ENCODE results near the gene ELOVL5.
A peak's percentile ranks its signal among the peaks of the same experiment; 100 is the strongest.

The ELOVL5 gene

GRCh38 chr6:53263917-53264316 is 84.8 kb downstream of the ELOVL5 start:
- Histone ChIP-seq H3K4me3 (ENCODE audit: low read depth, low read length) (no peak overlapping the region), H3K27ac (no peak overlapping the region), H3K36me3 (replicated peaks) (peaks cover 17% of the 10 kb centered on the region), H3K27me3 (replicated peaks) (no peaks in the 10 kb centered on the region)
- DNase-seq: peak; percentile 28
- no peak for TF ChIP-seq CTCF (IDR thresholded peaks at IDR 0.05; ENCODE audit: low read depth, low read length, missing control alignments)
- in situ Hi-C loops (cut with HindIII; ENCODE audit: low pct_ligation_motif_present, low sequenced_read_pairs): no loop called here

DNA sequence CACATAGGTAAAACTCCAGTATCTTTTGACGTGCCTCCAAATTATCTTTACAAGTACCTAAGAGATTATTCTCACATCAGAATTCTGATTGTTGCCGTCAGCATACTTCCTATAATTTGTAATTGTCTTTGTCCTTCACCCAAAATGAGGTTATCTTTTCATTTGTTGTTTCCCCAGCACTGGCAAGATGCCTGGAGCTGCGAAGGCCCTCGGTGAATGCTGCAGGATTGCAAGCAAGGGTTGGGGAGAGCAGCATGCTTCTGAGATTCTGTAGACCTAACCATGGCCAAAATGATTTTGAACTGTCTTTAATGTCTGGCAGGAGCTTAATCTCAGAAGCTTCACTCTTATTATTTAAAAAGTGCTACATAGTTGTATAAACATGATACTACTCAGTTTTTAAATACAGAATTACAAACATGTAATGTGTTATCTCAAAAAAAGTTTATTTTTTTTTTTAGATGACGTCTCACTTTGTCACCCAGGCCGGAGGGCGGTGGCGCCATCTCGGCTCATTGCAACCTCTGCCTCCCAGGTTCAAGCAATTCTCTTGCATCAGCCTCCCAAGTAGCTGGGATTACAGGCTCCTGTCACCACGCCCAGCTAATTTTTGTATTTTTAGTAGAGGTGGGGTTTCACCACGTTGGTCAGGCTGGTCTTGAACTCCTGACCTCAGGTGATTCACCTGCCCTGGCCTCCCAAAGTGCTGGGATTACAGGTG is 88.7 kb downstream of the ELOVL5 start:
- no peak for TF ChIP-seq CTCF (IDR thresholded peaks at IDR 0.05; ENCODE audit: low read depth, low read length, missing control alignments)

DNA sequence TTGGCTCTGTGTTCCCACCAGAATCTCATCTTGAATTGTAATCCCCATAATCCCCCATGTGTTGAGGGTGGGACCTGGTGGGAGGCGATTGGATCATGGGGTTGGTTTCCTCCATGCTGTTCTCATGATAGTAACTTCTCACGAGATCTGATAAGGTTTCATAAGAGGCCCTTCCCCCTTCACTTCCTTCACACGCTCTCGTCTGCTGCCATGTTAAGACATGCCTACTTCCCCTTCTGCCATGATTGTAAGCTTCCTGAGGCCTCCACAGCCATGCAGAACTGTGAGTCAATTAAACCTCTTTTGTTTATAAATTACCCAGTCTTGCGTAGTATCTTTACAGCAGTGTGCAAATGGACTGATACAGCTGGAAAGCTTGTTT is 90.0 kb downstream of the ELOVL5 start:
- peaks cover 14% of the 10 kb centered on the region for H3K36me3 ChIP-seq (replicated peaks)
- DNase-seq: no peak
- no peak overlapping the region for H3K27ac ChIP-seq
- H3K27me3 ChIP-seq (replicated peaks): no peaks in the 10 kb centered on the region
- in situ Hi-C loops (cut with HindIII; ENCODE audit: low pct_ligation_motif_present, low sequenced_read_pairs): no loop called here
- no peak overlapping the region for H3K4me3 ChIP-seq (ENCODE audit: low read depth, low read length)
- TF ChIP-seq CTCF (IDR thresholded peaks at IDR 0.05; ENCODE audit: low read depth, low read length, missing control alignments): no peak

More for the DNA sequence above, 88.7 kb downstream of the ELOVL5 start:
- Histone ChIP-seq H3K27me3 (replicated peaks) (no peaks in the 10 kb centered on the region), H3K4me3 (ENCODE audit: low read depth, low read length) (no peak overlapping the region), H3K27ac (no peak overlapping the region), H3K36me3 (replicated peaks) (peaks cover 14% of the 10 kb centered on the region)
- no peak for DNase-seq
- in situ Hi-C loops (cut with HindIII; ENCODE audit: low pct_ligation_motif_present, low sequenced_read_pairs): no loop called here

GRCh38 chr6:53258076-53258773 is 90.5 kb downstream of the ELOVL5 start:
- no peak overlapping the region for H3K27ac ChIP-seq
- no peak for DNase-seq
- no peak overlapping the region for H3K4me3 ChIP-seq (ENCODE audit: low read depth, low read length)
- TF ChIP-seq CTCF (IDR thresholded peaks at IDR 0.05; ENCODE audit: low read depth, low read length, missing control alignments): no peak
- in situ Hi-C loops (cut with HindIII; ENCODE audit: low pct_ligation_motif_present, low sequenced_read_pairs): no loop called here
- H3K27me3 ChIP-seq (replicated peaks): no peaks in the 10 kb centered on the region
- H3K36me3 ChIP-seq (replicated peaks): peaks cover 14% of the 10 kb centered on the region

DNA sequence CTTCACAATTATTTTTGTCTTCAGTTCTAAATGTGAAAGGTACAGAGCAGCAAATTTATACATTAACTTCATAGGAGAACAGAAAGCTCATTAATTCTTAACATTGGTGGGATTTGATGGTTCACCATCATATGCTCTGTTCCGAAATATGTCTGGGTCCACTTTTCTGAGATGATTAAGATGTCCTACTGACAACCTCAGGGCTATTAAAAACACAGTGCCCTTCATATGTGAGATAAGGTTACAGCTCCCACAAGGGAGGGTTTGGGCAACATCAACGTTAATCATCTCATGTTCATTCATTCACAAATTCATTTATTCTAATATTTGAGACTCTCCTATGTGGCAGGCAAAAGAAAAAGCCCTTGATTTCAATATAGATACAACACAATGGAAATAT is 91.2 kb downstream of the ELOVL5 start:
- TF ChIP-seq CTCF (IDR thresholded peaks at IDR 0.05; ENCODE audit: low read depth, low read length, missing control alignments): no peak
- H3K27me3 ChIP-seq (replicated peaks): no peaks in the 10 kb centered on the region
- H3K36me3 ChIP-seq (replicated peaks): peaks cover 14% of the 10 kb centered on the region
- H3K4me3 ChIP-seq (ENCODE audit: low read depth, low read length): no peak overlapping the region
- H3K27ac ChIP-seq: no peak overlapping the region
- DNase-seq: no peak
- in situ Hi-C loops (cut with HindIII; ENCODE audit: low pct_ligation_motif_present, low sequenced_read_pairs): no loop called here

Measured in brain microvascular endothelial cell (primary cell).